ENCODE results near the gene MPP4.

MPP4 gene

GRCh38 chr2:201647431-201647830, 51.0 kb downstream of the MPP4 start:
- ATAC-seq, result no peak
- TF ChIP-seq POU6F1 (CRISPR knock-in tag; IDR thresholded peaks at IDR 0.05; ENCODE audit: borderline replicate concordance, low read depth), result no peak
- TF ChIP-seq PATZ1 (CRISPR knock-in tag; IDR thresholded peaks at IDR 0.05; ENCODE audit: borderline replicate concordance), result no peak
- no peak for TF ChIP-seq TSHZ2 (CRISPR knock-in tag; IDR thresholded peaks at IDR 0.05)
- TF ChIP-seq, protein P1, sequence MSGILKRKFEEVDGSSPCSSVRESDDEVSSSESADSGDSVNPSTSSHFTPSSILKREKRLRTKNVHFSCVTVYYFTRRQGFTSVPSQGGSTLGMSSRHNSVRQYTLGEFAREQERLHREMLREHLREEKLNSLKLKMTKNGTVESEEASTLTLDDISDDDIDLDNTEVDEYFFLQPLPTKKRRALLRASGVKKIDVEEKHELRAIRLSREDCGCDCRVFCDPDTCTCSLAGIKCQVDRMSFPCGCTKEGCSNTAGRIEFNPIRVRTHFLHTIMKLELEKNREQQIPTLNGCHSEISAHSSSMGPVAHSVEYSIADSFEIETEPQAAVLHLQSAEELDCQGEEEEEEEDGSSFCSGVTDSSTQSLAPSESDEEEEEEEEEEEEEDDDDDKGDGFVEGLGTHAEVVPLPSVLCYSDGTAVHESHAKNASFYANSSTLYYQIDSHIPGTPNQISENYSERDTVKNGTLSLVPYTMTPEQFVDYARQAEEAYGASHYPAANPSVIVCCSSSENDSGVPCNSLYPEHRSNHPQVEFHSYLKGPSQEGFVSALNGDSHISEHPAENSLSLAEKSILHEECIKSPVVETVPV (CRISPR knock-in tag; IDR thresholded peaks at IDR 0.05), result no peak
- no peak for TF ChIP-seq CREB5 (CRISPR knock-in tag; IDR thresholded peaks at IDR 0.05; ENCODE audit: low read depth)
- no peak for TF ChIP-seq OSR1 (CRISPR knock-in tag; IDR thresholded peaks at IDR 0.05)
- no peak for TF ChIP-seq TCF4 (CRISPR knock-in tag; IDR thresholded peaks at IDR 0.05; ENCODE audit: borderline replicate concordance)
- TF ChIP-seq RARB (CRISPR knock-in tag; IDR thresholded peaks at IDR 0.05), result no peak
- no peak for TF ChIP-seq ISL1 (CRISPR knock-in tag; IDR thresholded peaks at IDR 0.05)
- no peak for TF ChIP-seq ESRRG (CRISPR knock-in tag; IDR thresholded peaks at IDR 0.05)
- no peak for TF ChIP-seq CSDC2 (CRISPR knock-in tag; IDR thresholded peaks at IDR 0.05)
- TF ChIP-seq ZNF8 (CRISPR knock-in tag; IDR thresholded peaks at IDR 0.05), result no peak
- TF ChIP-seq PPARA (CRISPR knock-in tag; IDR thresholded peaks at IDR 0.05; ENCODE audit: borderline replicate concordance), result no peak
- TF ChIP-seq ZNF70 (CRISPR knock-in tag; IDR thresholded peaks at IDR 0.05), result no peak
- TF ChIP-seq SNAI2 (CRISPR knock-in tag; IDR thresholded peaks at IDR 0.05), result no peak
- no peak for TF ChIP-seq GLIS3 (CRISPR knock-in tag; IDR thresholded peaks at IDR 0.05)

DNA sequence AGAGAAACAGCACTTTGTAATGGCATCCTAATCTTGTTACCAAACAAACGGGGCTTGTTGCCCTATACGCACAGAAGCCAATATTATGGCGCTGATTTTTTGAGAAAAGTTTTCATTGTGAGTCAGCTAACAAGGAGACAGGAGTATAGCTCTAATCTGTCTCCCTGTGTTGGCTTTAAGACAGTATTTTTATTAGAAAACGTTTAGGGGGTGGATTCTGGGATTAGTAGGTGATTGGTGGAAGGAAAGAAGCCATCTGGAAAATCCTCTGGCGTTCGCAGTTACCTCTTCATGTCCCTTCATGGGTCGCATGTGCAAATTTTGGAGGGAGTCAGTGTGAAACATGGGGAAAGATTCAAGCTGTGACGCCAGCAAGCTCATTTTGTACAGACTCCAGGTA, 54.4 kb downstream of the MPP4 start:
- ATAC-seq, result peak; percentile 44

More for the DNA sequence above, 54.4 kb downstream of the MPP4 start:
- TF ChIP-seq ZFP3 (CRISPR knock-in tag; IDR thresholded peaks at IDR 0.05), result 0 out of 2 replicates have a peak, but pooled peaks have one; percentile 60
- no peak for TF ChIP-seq RARB (CRISPR knock-in tag; IDR thresholded peaks at IDR 0.05)
- TF ChIP-seq ZNF70 (CRISPR knock-in tag; IDR thresholded peaks at IDR 0.05), result no peak
- TF ChIP-seq TSHZ2 (CRISPR knock-in tag; IDR thresholded peaks at IDR 0.05), result 0 out of 2 replicates have a peak, but pooled peaks have one; percentile 28

All from SK-N-SH treated with all-trans-retinoic acid at 6 μM for 48 hours (cell line).